SK-N-SH treated with all-trans-retinoic acid at 6 μM for 48 hours (cell line): ENCODE data around the gene SLC35E1.

Experiments
- ATAC-seq: fragments of 200-7000 bp; cut with Tn5 transposase; 3 replicates; pipeline ENCODE4 v1.9.1; 2020; ENCODE audit warnings: mild to moderate bottlenecking, moderate library complexity
- ARNTL ChIP-seq: fragments of 450-650 bp; formaldehyde crosslinking; IDR thresholded peaks from 2 replicates; pipeline ENCODE4 v1.5.0; 2020; ENCODE audit warnings: low read depth, mild to moderate bottlenecking, moderate library complexity, borderline replicate concordance
- BACH2 ChIP-seq: fragments of 250-450 bp; sonication (Bioruptor Pico); IDR thresholded peaks from 2 replicates; pipeline ENCODE4 v1.9.0; 2021; ENCODE audit warnings: mild to moderate bottlenecking, borderline replicate concordance
- CSDC2 ChIP-seq: fragments of 250-450 bp; sonication (Bioruptor Pico); IDR thresholded peaks from 2 replicates; pipeline ENCODE4 v1.5.0; 2020; ENCODE audit warnings: mild to moderate bottlenecking, moderate library complexity
- ESRRG ChIP-seq: fragments of 250-450 bp; sonication (Bioruptor Pico); IDR thresholded peaks from 2 replicates; pipeline ENCODE4 v1.6.1; 2021; ENCODE audit warnings: mild to moderate bottlenecking
- GLIS3 ChIP-seq: fragments of 250-450 bp; sonication (Bioruptor Pico); IDR thresholded peaks from 2 replicates; pipeline ENCODE4 v1.5.0; 2020; ENCODE audit warnings: mild to moderate bottlenecking, moderate library complexity
- PPARA ChIP-seq: fragments of 250-450 bp; sonication (Bioruptor Pico); IDR thresholded peaks from 2 replicates; pipeline ENCODE4 v1.5.0; 2020; ENCODE audit warnings: mild to moderate bottlenecking, borderline replicate concordance
- RARB ChIP-seq: fragments of 250-450 bp; sonication (Bioruptor Pico); IDR thresholded peaks from 2 replicates; pipeline ENCODE4 v1.8.0; 2021; ENCODE audit warnings: mild to moderate bottlenecking, moderate library complexity
- SNAI2 ChIP-seq: fragments of 250-450 bp; sonication (Bioruptor Pico); IDR thresholded peaks from 2 replicates; pipeline ENCODE4 v1.5.0; 2020; ENCODE audit warnings: mild to moderate bottlenecking, moderate library complexity
- TCF4 ChIP-seq: fragments of 250-450 bp; sonication (Bioruptor Pico); IDR thresholded peaks from 2 replicates; pipeline ENCODE4 v1.8.0; 2021; ENCODE audit warnings: mild to moderate bottlenecking, moderate library complexity, borderline replicate concordance
- ZC3H10 ChIP-seq: fragments of 250-450 bp; sonication (Bioruptor Pico); IDR thresholded peaks from 2 replicates; pipeline ENCODE4 v1.5.1; 2021; ENCODE audit warnings: mild to moderate bottlenecking, moderate library complexity
- ZFP3 ChIP-seq: fragments of 250-450 bp; sonication (Bioruptor Pico); IDR thresholded peaks from 2 replicates; pipeline ENCODE4 v1.5.0; 2020; ENCODE audit warnings: mild to moderate bottlenecking, moderate library complexity
- ZFP30 ChIP-seq: fragments of 450-650 bp; formaldehyde crosslinking; IDR thresholded peaks from 2 replicates; pipeline ENCODE4 v1.5.0; 2022; ENCODE audit warnings: mild to moderate bottlenecking, moderate library complexity
- ZNF565 ChIP-seq: fragments of 450-650 bp; formaldehyde crosslinking; conservative IDR thresholded peaks from 2 replicates; pipeline ENCODE4 v1.5.0; 2020; ENCODE audit warnings: low read depth, mild to moderate bottlenecking, moderate library complexity
- ZNF70 ChIP-seq: fragments of 450-650 bp; formaldehyde crosslinking; IDR thresholded peaks from 2 replicates; pipeline ENCODE4 v1.5.0; 2020; ENCODE audit warnings: mild to moderate bottlenecking, moderate library complexity
- ZNF8 ChIP-seq: fragments of 450-650 bp; formaldehyde crosslinking; IDR thresholded peaks from 2 replicates; pipeline ENCODE4 v1.5.0; 2020; ENCODE audit warnings: mild to moderate bottlenecking, moderate library complexity
- TF ChIP-seq, protein P1 (sequence below): fragments of 250-450 bp; sonication (Bioruptor Pico); IDR thresholded peaks from 2 replicates; pipeline ENCODE4 v1.5.1; 2020; ENCODE audit warnings: low read depth, mild to moderate bottlenecking, moderate library complexity
- TF ChIP-seq, protein P2 (sequence below): fragments of 250-450 bp; sonication (Bioruptor Pico); IDR thresholded peaks from 2 replicates; pipeline ENCODE4 v1.5.0; 2020; ENCODE audit warnings: mild to moderate bottlenecking, moderate library complexity
- TF ChIP-seq, protein P3 (sequence below): fragments of 250-450 bp; sonication (Bioruptor Pico); IDR thresholded peaks from 2 replicates; pipeline ENCODE4 v1.8.0; 2021; ENCODE audit warnings: low read depth, mild to moderate bottlenecking, moderate library complexity, borderline replicate concordance
- TF ChIP-seq, protein P4 (sequence below): fragments of 250-450 bp; sonication (Bioruptor Pico); IDR thresholded peaks from 2 replicates; pipeline ENCODE4 v1.8.0; 2020; ENCODE audit warnings: mild to moderate bottlenecking, moderate library complexity, borderline replicate concordance
- TF ChIP-seq, protein P5 (sequence below): fragments of 250-450 bp; sonication (Bioruptor Pico); IDR thresholded peaks from 2 replicates; pipeline ENCODE4 v1.5.1; 2021; ENCODE audit warnings: mild to moderate bottlenecking, moderate library complexity

SLC35E1 gene

DNA sequence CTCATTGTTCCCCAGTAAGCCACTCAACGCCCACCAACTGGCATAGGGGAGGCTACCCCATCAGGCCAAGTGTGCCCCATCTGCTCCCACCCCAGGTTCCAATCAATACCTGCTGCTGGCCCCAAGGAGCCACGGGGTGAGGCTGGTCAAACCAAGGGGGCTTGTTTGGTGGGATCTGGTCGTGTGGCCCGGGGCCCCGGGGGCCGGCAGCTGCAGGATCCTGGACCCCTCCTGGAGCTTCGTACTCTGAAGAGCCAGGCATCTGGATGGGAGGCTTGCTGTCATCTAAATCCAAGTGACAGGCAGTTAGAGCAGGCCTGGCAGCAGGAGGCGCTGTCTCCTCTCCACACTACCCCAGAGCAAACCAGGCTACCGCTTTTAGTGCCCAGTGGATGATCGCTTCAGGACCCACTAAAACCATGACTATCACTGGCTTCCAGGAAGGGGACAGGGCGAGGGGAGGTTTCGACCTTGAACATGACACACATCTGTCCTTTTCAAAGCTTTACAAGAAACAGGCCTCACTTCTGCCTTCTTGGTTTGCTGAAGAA, 44.2 kb downstream of the SLC35E1 start:
- TF ChIP-seq, protein P1, sequence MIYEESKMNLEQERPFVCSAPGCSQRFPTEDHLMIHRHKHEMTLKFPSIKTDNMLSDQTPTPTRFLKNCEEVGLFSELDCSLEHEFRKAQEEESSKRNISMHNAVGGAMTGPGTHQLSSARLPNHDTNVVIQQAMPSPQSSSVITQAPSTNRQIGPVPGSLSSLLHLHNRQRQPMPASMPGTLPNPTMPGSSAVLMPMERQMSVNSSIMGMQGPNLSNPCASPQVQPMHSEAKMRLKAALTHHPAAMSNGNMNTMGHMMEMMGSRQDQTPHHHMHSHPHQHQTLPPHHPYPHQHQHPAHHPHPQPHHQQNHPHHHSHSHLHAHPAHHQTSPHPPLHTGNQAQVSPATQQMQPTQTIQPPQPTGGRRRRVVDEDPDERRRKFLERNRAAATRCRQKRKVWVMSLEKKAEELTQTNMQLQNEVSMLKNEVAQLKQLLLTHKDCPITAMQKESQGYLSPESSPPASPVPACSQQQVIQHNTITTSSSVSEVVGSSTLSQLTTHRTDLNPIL (CRISPR knock-in tag) = no peak
- TF ChIP-seq ZNF8 (no peak), ZC3H10 (CRISPR knock-in tag) (no peak), ZFP30 (CRISPR knock-in tag) (no peak), ARNTL (no peak), BACH2 (CRISPR knock-in tag) (no peak)
- TF ChIP-seq, protein P2, sequence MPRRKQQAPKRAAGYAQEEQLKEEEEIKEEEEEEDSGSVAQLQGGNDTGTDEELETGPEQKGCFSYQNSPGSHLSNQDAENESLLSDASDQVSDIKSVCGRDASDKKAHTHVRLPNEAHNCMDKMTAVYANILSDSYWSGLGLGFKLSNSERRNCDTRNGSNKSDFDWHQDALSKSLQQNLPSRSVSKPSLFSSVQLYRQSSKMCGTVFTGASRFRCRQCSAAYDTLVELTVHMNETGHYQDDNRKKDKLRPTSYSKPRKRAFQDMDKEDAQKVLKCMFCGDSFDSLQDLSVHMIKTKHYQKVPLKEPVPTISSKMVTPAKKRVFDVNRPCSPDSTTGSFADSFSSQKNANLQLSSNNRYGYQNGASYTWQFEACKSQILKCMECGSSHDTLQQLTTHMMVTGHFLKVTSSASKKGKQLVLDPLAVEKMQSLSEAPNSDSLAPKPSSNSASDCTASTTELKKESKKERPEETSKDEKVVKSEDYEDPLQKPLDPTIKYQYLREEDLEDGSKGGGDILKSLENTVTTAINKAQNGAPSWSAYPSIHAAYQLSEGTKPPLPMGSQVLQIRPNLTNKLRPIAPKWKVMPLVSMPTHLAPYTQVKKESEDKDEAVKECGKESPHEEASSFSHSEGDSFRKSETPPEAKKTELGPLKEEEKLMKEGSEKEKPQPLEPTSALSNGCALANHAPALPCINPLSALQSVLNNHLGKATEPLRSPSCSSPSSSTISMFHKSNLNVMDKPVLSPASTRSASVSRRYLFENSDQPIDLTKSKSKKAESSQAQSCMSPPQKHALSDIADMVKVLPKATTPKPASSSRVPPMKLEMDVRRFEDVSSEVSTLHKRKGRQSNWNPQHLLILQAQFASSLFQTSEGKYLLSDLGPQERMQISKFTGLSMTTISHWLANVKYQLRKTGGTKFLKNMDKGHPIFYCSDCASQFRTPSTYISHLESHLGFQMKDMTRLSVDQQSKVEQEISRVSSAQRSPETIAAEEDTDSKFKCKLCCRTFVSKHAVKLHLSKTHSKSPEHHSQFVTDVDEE (CRISPR knock-in tag) = no peak
- TF ChIP-seq, protein P3, sequence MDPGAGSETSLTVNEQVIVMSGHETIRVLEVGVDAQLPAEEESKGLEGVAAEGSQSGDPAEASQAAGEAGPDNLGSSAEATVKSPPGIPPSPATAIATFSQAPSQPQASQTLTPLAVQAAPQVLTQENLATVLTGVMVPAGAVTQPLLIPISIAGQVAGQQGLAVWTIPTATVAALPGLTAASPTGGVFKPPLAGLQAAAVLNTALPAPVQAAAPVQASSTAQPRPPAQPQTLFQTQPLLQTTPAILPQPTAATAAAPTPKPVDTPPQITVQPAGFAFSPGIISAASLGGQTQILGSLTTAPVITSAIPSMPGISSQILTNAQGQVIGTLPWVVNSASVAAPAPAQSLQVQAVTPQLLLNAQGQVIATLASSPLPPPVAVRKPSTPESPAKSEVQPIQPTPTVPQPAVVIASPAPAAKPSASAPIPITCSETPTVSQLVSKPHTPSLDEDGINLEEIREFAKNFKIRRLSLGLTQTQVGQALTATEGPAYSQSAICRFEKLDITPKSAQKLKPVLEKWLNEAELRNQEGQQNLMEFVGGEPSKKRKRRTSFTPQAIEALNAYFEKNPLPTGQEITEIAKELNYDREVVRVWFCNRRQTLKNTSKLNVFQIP (CRISPR knock-in tag) = no peak
- peak; percentile 32; the same call in 2 of the 3 replicates for ATAC-seq

DNA sequence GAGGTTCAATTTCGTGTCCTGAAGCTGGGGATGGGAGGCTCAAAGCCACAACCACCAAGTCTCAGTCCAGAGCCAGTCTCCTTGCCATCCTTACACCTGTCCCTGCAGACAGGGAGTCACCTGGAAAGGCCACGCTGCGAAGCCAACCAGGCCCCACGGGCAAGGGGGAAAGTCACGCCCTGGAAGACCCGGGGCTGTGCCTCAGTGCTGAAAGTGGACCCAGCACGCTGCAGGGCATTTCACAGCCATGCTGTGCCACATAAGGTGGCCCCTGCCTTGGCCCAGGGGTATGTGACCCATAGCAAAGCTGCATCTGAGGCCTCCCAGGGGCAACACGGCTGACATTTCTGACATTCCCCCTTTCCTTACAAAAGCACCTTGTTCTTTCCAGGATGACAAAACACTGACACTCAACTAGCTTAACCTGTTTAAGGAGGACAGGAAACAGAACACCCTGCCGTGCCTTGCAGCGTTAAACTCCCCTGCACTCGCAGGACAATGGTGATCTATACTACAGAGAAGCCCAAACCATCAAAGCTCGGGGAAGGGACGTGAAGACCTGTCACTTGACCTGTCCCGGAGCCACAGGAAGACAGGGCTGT, 44.8 kb downstream of the SLC35E1 start:
- ATAC-seq = no peak
- no peak for TF ChIP-seq ZFP3 (CRISPR knock-in tag)

DNA sequence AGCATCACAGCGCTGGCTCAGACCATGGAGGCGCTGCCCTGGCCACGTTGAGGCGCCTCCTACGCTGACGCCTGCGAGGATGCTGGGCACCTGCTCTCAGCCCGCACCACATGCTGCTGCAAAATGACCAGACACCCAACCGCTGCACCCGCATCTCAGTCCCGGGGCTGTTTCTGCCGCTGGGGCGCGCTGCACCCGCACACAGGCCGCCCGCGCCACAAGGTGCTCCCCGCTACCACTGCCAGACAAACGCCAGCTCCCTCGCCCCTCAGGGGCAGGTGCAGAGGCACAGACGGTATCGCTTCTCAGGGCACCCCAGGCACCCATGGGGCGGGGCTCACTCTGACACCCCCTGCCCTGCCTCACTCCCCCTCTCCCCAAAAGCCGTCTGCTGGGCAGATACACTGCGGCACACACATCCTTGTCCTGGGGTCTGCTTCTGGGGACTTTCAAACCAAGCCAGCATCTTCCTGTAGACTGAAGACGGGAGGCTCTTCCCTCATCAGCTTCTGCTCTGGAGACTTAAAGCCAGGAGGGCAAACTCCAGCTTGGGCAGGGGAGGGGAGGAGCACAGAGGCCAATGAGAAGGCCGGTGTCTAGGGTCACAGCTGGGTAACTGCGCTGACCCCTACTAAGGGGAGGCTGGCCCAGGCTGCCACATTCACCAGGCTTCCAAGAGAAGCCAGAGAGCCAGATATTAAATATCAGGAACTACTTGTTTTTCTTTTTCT, 46.3 kb downstream of the SLC35E1 start:
- ATAC-seq = no peak

More for the DNA sequence above, 46.3 kb downstream of the SLC35E1 start:
- TF ChIP-seq ARNTL = no peak
- TF ChIP-seq GLIS3 = no peak
- TF ChIP-seq SNAI2 (CRISPR knock-in tag) = no peak
- TF ChIP-seq TCF4 = no peak
- TF ChIP-seq, protein P2 (CRISPR knock-in tag) = no peak
- TF ChIP-seq, protein P3 (CRISPR knock-in tag) = no peak
- no peak for TF ChIP-seq CSDC2 (CRISPR knock-in tag)
- TF ChIP-seq, protein P1 (CRISPR knock-in tag) = no peak
- TF ChIP-seq ZNF565 = no peak
- TF ChIP-seq RARB = no peak
- no peak for TF ChIP-seq ZNF8
- no peak for TF ChIP-seq ESRRG (CRISPR knock-in tag)
- no peak for TF ChIP-seq ZFP3 (CRISPR knock-in tag)
- TF ChIP-seq PPARA (CRISPR knock-in tag) = no peak
- no peak for TF ChIP-seq ZC3H10 (CRISPR knock-in tag)
- TF ChIP-seq, protein P4, sequence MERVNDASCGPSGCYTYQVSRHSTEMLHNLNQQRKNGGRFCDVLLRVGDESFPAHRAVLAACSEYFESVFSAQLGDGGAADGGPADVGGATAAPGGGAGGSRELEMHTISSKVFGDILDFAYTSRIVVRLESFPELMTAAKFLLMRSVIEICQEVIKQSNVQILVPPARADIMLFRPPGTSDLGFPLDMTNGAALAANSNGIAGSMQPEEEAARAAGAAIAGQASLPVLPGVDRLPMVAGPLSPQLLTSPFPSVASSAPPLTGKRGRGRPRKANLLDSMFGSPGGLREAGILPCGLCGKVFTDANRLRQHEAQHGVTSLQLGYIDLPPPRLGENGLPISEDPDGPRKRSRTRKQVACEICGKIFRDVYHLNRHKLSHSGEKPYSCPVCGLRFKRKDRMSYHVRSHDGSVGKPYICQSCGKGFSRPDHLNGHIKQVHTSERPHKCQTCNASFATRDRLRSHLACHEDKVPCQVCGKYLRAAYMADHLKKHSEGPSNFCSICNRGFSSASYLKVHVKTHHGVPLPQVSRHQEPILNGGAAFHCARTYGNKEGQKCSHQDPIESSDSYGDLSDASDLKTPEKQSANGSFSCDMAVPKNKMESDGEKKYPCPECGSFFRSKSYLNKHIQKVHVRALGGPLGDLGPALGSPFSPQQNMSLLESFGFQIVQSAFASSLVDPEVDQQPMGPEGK (CRISPR knock-in tag) = no peak
- TF ChIP-seq, protein P5, sequence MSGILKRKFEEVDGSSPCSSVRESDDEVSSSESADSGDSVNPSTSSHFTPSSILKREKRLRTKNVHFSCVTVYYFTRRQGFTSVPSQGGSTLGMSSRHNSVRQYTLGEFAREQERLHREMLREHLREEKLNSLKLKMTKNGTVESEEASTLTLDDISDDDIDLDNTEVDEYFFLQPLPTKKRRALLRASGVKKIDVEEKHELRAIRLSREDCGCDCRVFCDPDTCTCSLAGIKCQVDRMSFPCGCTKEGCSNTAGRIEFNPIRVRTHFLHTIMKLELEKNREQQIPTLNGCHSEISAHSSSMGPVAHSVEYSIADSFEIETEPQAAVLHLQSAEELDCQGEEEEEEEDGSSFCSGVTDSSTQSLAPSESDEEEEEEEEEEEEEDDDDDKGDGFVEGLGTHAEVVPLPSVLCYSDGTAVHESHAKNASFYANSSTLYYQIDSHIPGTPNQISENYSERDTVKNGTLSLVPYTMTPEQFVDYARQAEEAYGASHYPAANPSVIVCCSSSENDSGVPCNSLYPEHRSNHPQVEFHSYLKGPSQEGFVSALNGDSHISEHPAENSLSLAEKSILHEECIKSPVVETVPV (CRISPR knock-in tag) = no peak
- no peak for TF ChIP-seq ZFP30 (CRISPR knock-in tag)
- TF ChIP-seq ZNF70 (CRISPR knock-in tag) = no peak
